AG20443 (cell line): ENCODE measurements around the gene TP53TG3D.
"Not testable (repeated sequence)": the region's sequence is repeated elsewhere in the genome, so short reads cannot be mapped to it uniquely, and the experiment has no call there.

ENCODE experiments used
- DNase-seq: peaks from one replicate; pipeline ENCODE4 v3.0.0; 2012; ENCODE audit warnings: low spot score, mixed read lengths

TP53TG3D gene

GRCh38 chr16:32252986-32253385 is at the start of gene TP53TG3D:
Gene TP53TG3D (plus strand): TSS chr16:32253286. CDS start chr16:32253354, 68 bp downstream.
- not testable (repeated sequence) for DNase-seq

GRCh38 chr16:32253507-32253906 is 421 bp downstream of the TP53TG3D start:
- not testable (repeated sequence) for DNase-seq

- DNase-seq, result not testable (repeated sequence)
Measured at GRCh38 chr16:32261526-32261925, 8.4 kb downstream of the TP53TG3D start.

- DNase-seq, result not testable (repeated sequence)
Measured at GRCh38 chr16:32263552-32263951, 10.5 kb downstream of the TP53TG3D start.

- DNase-seq, result not testable (repeated sequence)
Measured at GRCh38 chr16:32281910-32282309, 28.8 kb downstream of the TP53TG3D start.

GRCh38 chr16:32283024-32283423 is 29.9 kb downstream of the TP53TG3D start:
- DNase-seq, result not testable (repeated sequence)

- not testable (repeated sequence) for DNase-seq
Measured at GRCh38 chr16:32283917-32284495, 30.9 kb downstream of the TP53TG3D start.

- not testable (repeated sequence) for DNase-seq
Measured at GRCh38 chr16:32284800-32285796, 32.0 kb downstream of the TP53TG3D start.

GRCh38 chr16:32286193-32286592 is 33.1 kb downstream of the TP53TG3D start:
- DNase-seq, result not testable (repeated sequence)

- DNase-seq, result not testable (repeated sequence)
Measured at GRCh38 chr16:32287743-32288142, 34.7 kb downstream of the TP53TG3D start.

GRCh38 chr16:32289197-32289596 is 36.1 kb downstream of the TP53TG3D start:
- not testable (repeated sequence) for DNase-seq

GRCh38 chr16:32302776-32303175 is 49.7 kb downstream of the TP53TG3D start:
- DNase-seq, result not testable (repeated sequence)
